GM23338 (cell line): ENCODE measurements around the gene SLC37A1. TPM values are rescaled to one million over a fixed set of nuclear protein-coding genes. Genes with fewer than 3 reads are reported as not detected.

Source experiments
- ATAC-seq: fragments of 200-7000 bp; cut with Tn5 transposase; 3 replicates; pipeline ENCODE4 v1.9.1; 2020
- DNase-seq: peaks from one replicate; pipeline ENCODE4 v3.0.0-alpha.2; 2015; ENCODE audit warnings: low spot score
- H2AFZ ChIP-seq: fragments of 200-600 bp; sonication (generic); 2 replicates; pipeline ENCODE4 v1.8.0; 2016; ENCODE audit warnings: antibody characterized with exemption, mild to moderate bottlenecking, moderate library complexity
- H3F3A ChIP-seq: fragments of 200-600 bp; sonication (generic); replicated peaks from 2 replicates; pipeline ENCODE4 v1.8.0; 2017; ENCODE audit warnings: antibody characterized with exemption, mixed run types, low read depth
- H3K27ac ChIP-seq: fragments of 200-600 bp; sonication (generic); 2 replicates; pipeline ENCODE4 v1.6.1; 2016; ENCODE audit warnings: low read depth
- H3K27me3 ChIP-seq: fragments of 200-600 bp; sonication (generic); 2 replicates; pipeline ENCODE4 v1.8.0; 2016; ENCODE audit warnings: mild to moderate bottlenecking, mixed run types, moderate library complexity; ENCODE audit not compliant: insufficient read depth
- H3K36me3 ChIP-seq: fragments of 200-600 bp; sonication (generic); 2 replicates; pipeline ENCODE4 v1.8.0; 2016; ENCODE audit warnings: mild to moderate bottlenecking; ENCODE audit not compliant: insufficient read depth
- H3K4me1 ChIP-seq: fragments of 200-600 bp; sonication (generic); 2 replicates; pipeline ENCODE4 v1.8.0; 2016; ENCODE audit warnings: mild to moderate bottlenecking, moderate library complexity; ENCODE audit not compliant: insufficient read depth
- H3K4me2 ChIP-seq: fragments of 200-600 bp; sonication (generic); 2 replicates; pipeline ENCODE4 v1.7.1; 2017; ENCODE audit warnings: mixed run types
- H3K4me3 ChIP-seq: fragments of 200-600 bp; sonication (generic); 2 replicates; pipeline ENCODE4 v1.6.1; 2016; ENCODE audit warnings: mixed run types
- H3K79me2 ChIP-seq: fragments of 200-600 bp; sonication (generic); replicated peaks from 2 replicates; pipeline ENCODE4 v1.8.0; 2017; ENCODE audit warnings: mild to moderate bottlenecking; ENCODE audit not compliant: insufficient read depth
- H3K9me2 ChIP-seq: fragments of 200-600 bp; sonication (generic); 2 replicates; pipeline ENCODE4 v1.8.0; 2017; ENCODE audit not compliant: insufficient read depth
- H4K20me1 ChIP-seq: fragments of 200-600 bp; sonication (generic); replicated peaks from 2 replicates; pipeline ENCODE4 v1.8.0; 2017; ENCODE audit warnings: mild to moderate bottlenecking; ENCODE audit not compliant: insufficient read depth
- H3K27ac Mint-ChIP-seq: 2 replicates; pipeline ENCODE4 v1.8.0; 2020; ENCODE audit warnings: inconsistent platforms, mild to moderate bottlenecking, moderate library complexity, mixed read lengths
- H3K27me3 Mint-ChIP-seq: 3 replicates; pipeline ENCODE4 v1.8.0; 2022; ENCODE audit warnings: low read depth, mild to moderate bottlenecking, moderate library complexity, mixed read lengths, inconsistent platforms; ENCODE audit not compliant: insufficient read depth, poor library complexity
- H3K36me3 Mint-ChIP-seq: 3 replicates; pipeline ENCODE4 v1.8.0; 2021; ENCODE audit warnings: low read depth, mild to moderate bottlenecking, inconsistent platforms, moderate library complexity, mixed read lengths
- H3K4me1 Mint-ChIP-seq: 3 replicates; pipeline ENCODE4 v1.8.0; 2020; ENCODE audit warnings: mild to moderate bottlenecking, inconsistent platforms, mixed read lengths
- H3K4me3 Mint-ChIP-seq: 3 replicates; pipeline ENCODE4 v1.8.0; 2021; ENCODE audit warnings: moderate library complexity, mild to moderate bottlenecking, inconsistent platforms, mixed read lengths
- H3K9me3 Mint-ChIP-seq: 3 replicates; pipeline ENCODE4 v1.8.0; 2020; ENCODE audit warnings: moderate library complexity, mild to moderate bottlenecking, inconsistent platforms, mixed read lengths
- REST ChIP-seq: IDR thresholded peaks from one replicate; pipeline ENCODE4 v1.6.1; 2018; ENCODE audit warnings: antibody characterized with exemption; ENCODE audit not compliant: unreplicated experiment
- STAT1 ChIP-seq: IDR thresholded peaks from one replicate; pipeline ENCODE4 v1.6.1; 2016; ENCODE audit warnings: antibody characterized with exemption; ENCODE audit not compliant: unreplicated experiment
- ZNF114 ChIP-seq: fragments of 250-450 bp; sonication (Bioruptor Pico); IDR thresholded peaks from 2 replicates; pipeline ENCODE4 v1.5.0; 2020; ENCODE audit warnings: mild to moderate bottlenecking, moderate library complexity
- ZNF331 ChIP-seq: fragments of 250-450 bp; sonication (Bioruptor Pico); IDR thresholded peaks from 2 replicates; pipeline ENCODE4 v1.5.0; 2020; ENCODE audit warnings: low read depth, mild to moderate bottlenecking, moderate library complexity
- ZNF462 ChIP-seq: fragments of 250-450 bp; sonication (Bioruptor Pico); IDR thresholded peaks from 2 replicates; pipeline ENCODE4 v1.5.0; 2020; ENCODE audit warnings: mild to moderate bottlenecking, moderate library complexity
- polyA plus RNA-seq: library from polyadenylated mRNA; unstranded; fragments of >200 nt; fragmentation: Nextera tagmentation; extraction: Ambion mirVana; gene quantifications from 2 replicates; pipeline ENCODE4 v1.2.1, GENCODE V29; 2016
- total RNA-seq: library from RNA; depleted of rRNA; stranded (reverse); fragments of >200 nt; shearing (Covaris generic); gene quantifications from 2 replicates; pipeline ENCODE4 v1.2.3, GENCODE V29; 2014

SLC37A1 gene
- total and polyA plus RNA-seq, 2 experiments from 2014 or later = 14.0 to 30.3 TPM

- no peak for TF ChIP-seq REST
- no peak for TF ChIP-seq ZNF114
- TF ChIP-seq ZNF462 (CRISPR knock-in tag) = no peak
- no peak for TF ChIP-seq STAT1
- TF ChIP-seq ZNF331 = no peak
These were observed 22.9 kb upstream of the SLC37A1 start (continued) for GRCh38 chr21:42490720-42491119.

GRCh38 chr21:42491328-42491727 is 22.3 kb upstream of the SLC37A1 start:
- H3K36me3 Mint-ChIP-seq = no peaks in the 10 kb centered on the region
- peaks cover 19% of the 10 kb centered on the region; the same call in 1 of the 2 replicates for H3K9me2 ChIP-seq
- no peak overlapping the region for H3K27ac ChIP-seq
- H2AFZ ChIP-seq = no peak overlapping the region
- H3K27ac Mint-ChIP-seq = no peak overlapping the region
- no peak for DNase-seq
- no peaks in the 10 kb centered on the region; the same call in 2 of the 3 replicates for H3K9me3 Mint-ChIP-seq
- no peaks in the 10 kb centered on the region; the same call in 1 of the 2 replicates for H3K4me1 ChIP-seq
- peaks cover 15% of the 10 kb centered on the region for H3K4me1 Mint-ChIP-seq
- H3K4me2 ChIP-seq = no peak overlapping the region
- H3K4me3 Mint-ChIP-seq = no peak overlapping the region
- no peak for ATAC-seq
- no peaks in the 10 kb centered on the region for H3K79me2 ChIP-seq
- no peaks in the 10 kb centered on the region for H3K36me3 ChIP-seq
- 0 out of 2 replicates have a peak, but pooled peaks cover 6% of the 10 kb centered on the region for H3F3A ChIP-seq
- no peaks in the 10 kb centered on the region for H3K27me3 ChIP-seq
- no peaks in the 10 kb centered on the region for H4K20me1 ChIP-seq
- H3K27me3 Mint-ChIP-seq = peaks cover 15% of the 10 kb centered on the region
- H3K4me3 ChIP-seq = no peak overlapping the region
- no peak for TF ChIP-seq ZNF462 (CRISPR knock-in tag)
